ELF-1 (cell line): ENCODE measurements around the gene EYS.
"Not testable (repeated sequence)": the region's sequence is repeated elsewhere in the genome, so short reads cannot be mapped to it uniquely, and the experiment has no call there.

Experiments used
- DNase-seq: peaks from one replicate; pipeline ENCODE4 v3.0.0-alpha.2; 2016; ENCODE audit warnings: low read depth, low spot score

The EYS gene

GRCh38 chr6:63799313-63799712 is 1907.7 kb downstream of the EYS start:
- DNase-seq = no peak

- DNase-seq = no peak
These were observed 1908.6 kb downstream of the EYS start for GRCh38 chr6:63798378-63798777.

- no peak for DNase-seq
These were observed 1909.3 kb downstream of the EYS start for GRCh38 chr6:63797721-63798120.

GRCh38 chr6:63795826-63796225 is 1911.2 kb downstream of the EYS start:
- no peak for DNase-seq

DNA sequence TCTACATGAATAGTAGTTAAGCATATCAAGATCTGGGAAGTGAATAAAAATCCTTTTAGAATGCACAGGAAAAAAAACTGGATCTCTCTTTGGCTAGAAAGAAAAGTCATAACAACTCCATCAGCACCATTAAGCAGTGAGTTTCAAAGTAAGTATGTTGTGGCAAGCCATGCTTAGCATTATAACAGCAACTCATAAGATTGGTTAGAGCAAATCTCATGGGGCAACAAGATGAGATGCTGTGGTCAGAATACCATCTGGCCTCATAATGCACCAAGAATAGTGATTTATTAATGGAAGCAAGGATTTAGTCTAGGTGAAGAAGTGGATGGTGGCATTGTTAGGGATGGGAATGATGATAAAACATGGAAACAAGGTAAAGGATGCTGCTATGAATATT is 1912.0 kb downstream of the EYS start:
- no peak for DNase-seq

DNA sequence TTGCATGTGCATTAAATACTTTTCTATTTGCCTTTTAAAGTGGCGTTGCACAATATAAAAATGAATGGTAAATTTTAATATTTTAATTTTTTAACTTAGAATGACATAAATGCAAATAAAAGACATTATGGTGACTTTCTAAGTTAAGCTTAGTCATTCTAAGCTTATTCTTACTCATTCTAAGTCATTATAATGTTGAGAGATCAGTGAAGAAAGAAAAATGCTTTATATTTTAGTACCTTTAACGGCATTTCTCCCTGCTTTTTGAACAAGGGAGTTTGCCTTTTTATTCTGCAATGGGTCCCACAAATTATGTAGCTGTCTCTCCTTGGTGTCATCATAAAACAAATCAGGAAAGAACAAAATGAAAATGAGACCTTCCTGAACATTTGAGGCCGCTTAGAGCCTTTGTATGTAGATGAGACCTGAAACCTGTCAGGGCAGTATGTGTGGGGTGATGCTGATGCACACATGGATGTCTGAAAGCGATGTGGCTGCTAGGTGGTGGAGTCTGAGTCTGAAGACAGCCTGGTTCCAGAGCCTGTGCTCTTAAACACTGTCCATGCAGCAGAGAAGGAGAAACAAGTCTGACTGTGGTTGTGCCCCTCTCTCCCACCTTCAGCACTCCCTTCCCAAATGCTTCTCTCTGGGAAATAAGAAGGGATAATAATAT is 1913.4 kb downstream of the EYS start:
- no peak for DNase-seq

GRCh38 chr6:63792736-63793464 is 1914.1 kb downstream of the EYS start:
- no peak for DNase-seq

GRCh38 chr6:63790334-63790733 is 1916.7 kb downstream of the EYS start:
- no peak for DNase-seq

GRCh38 chr6:63789699-63790098 is 1917.3 kb downstream of the EYS start:
- no peak for DNase-seq

- no peak for DNase-seq
These were observed 1918.5 kb downstream of the EYS start for GRCh38 chr6:63788569-63788968.

- no peak for DNase-seq
These were observed 1920.0 kb downstream of the EYS start for GRCh38 chr6:63787021-63787420.

DNA sequence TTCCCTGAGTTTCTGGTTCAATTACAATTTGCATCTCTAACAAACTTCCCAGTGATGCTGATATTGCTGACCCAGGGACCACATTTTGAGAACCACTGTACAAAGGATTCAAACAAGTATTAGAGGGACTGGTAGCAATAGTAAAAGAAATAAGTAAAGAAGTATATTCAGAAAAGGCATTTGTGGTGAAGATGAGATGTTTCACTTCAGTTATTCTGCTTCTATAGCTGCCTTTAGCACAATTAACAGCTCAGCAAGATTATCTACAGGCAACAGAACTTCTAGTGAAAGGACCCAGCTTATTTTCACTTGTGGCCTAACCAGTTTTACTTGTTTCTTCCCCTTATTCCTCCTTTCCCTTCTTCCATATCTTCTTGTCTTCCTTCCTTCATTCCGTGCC is 1922.0 kb downstream of the EYS start:
- no peak for DNase-seq

DNA sequence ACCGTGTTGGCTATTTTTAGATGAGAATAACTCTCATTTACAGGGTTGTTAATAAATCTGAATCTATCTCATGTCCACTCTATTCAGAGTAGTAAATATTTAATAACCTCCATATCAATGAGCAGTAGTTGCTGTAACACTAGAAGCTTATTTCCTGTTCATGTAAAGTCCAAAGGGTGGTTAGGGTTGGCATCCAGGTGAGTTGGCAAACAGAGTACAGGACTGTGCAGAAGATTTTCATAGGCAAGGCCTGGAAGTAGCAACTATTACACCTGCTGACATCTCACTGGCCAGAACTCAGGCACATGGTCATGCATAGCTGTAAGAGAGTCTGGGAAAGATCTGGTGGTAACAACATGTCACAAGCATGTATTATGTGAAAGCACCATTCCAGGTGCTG is 1923.9 kb downstream of the EYS start:
- DNase-seq = no peak

GRCh38 chr6:63774961-63775360 is 1932.1 kb downstream of the EYS start:
- no peak for DNase-seq

DNA sequence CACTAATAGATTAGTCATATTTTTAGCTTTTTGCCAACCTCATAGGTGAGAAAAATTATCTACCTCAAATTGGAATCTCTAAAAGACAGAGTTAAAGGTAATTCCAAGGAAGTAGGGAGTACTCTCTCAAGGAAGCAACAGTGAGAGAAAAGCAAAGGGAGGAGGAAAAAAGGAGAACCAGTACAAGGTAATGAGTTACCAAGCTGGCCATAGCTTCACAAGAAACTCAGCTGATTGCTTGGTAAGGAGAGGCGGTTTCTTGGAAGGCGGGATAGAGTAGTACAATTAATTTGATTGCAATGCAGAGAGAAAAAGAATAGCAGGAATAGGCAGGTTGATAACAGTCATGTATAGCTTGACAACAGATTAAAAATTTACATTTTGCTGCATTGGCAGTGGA is 1933.8 kb downstream of the EYS start:
- no peak for DNase-seq

GRCh38 chr6:63765828-63766227 is 1941.2 kb downstream of the EYS start:
- no peak for DNase-seq

- no peak for DNase-seq
These were observed 1942.6 kb downstream of the EYS start for GRCh38 chr6:63764318-63764916.

- DNase-seq = no peak
These were observed 1946.8 kb downstream of the EYS start for GRCh38 chr6:63760199-63760598.

- DNase-seq = no peak
These were observed 1947.4 kb downstream of the EYS start for GRCh38 chr6:63759605-63760105.

DNA sequence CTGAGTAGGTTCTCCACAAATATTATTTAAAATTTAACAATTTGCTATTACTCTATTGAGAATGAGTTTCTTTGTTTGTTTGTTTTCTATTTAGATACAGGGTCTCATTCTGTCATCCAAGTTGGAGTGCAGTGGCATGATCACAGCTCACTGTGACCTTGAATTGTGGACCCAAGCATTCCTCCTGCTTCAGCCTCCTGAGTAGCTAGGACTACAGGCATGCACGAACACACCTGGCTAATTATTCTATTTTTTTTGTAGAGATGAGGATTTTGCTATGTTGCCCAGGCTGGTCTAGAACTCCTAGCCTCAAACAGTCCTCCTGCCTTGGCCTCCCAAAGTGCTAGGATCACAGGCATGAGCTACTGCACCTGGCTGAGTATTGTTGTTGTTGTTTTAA is 1949.2 kb downstream of the EYS start:
- DNase-seq = no peak

DNA sequence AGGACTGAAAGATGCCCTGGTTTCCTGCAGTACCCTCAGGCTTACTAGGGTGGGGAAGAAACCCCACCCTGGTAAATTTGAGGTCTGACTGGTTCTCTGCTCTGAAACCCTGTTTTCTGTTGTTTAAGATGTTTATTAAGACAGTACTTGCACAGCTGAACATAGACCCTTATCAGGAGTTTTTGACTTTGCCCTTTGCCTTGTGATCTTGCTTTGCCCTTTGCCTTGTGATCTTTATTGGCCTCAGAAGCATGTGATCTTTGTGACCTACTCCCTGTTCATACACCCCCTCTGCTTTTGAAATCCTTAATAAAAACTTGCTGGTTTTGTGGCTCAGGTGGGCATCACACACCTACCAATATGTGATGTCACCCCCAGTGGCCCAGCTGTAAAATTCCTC is 1949.8 kb downstream of the EYS start:
- DNase-seq = not testable (repeated sequence)

GRCh38 chr6:63750400-63750799 is 1956.6 kb downstream of the EYS start:
- DNase-seq = no peak

GRCh38 chr6:63745784-63746183 is 1961.2 kb downstream of the EYS start:
- no peak for DNase-seq
